Measurements from ENCODE around the gene MTMR2. TPM values are rescaled to one million over a fixed set of nuclear protein-coding genes. Genes with fewer than 3 reads are reported as not detected.
A peak's percentile ranks its signal among the peaks of the same experiment; 100 is the strongest.

The MTMR2 gene
- total RNA-seq, 2 experiments from 2014 or later = 36.5 to 39.7 TPM

GRCh38 chr11:95831198-95831883 lies 92.6 kb downstream of the MTMR2 start:
- POLR2A ChIA-PET = interaction anchor here (1.1 kb wide), 1 partner anchor 45 kb away, joined by 3 read pairs; no protein-coding TSS in a partner anchor
- Mint-ChIP-seq H3K27me3 (no peaks in the 10 kb centered on the region), H3K36me3 (ENCODE audit: low read depth) (peaks cover 36% of the 10 kb centered on the region), H3K27ac (peak overlapping the region; percentile 5), H3K4me3 (no peak overlapping the region), H3K9me3 (no peaks in the 10 kb centered on the region), H3K4me1 (ENCODE audit: low read depth) (peaks cover 11% of the 10 kb centered on the region)
- intact Hi-C loops (cut with micrococcal nuclease) = loop anchor here (10.0 kb wide), 1 partner anchor 563 kb away; the partner anchor contains the start of gene JRKL
- no peak for TF ChIP-seq CTCF (IDR thresholded peaks at IDR 0.05)
- CTCF ChIA-PET = interaction anchor here (0.8 to 1.3 kb wide), 2 partner anchors 563 kb away, joined by 3 to 4 read pairs; no protein-coding TSS in a partner anchor
- no peak for ATAC-seq
- no peak for DNase-seq

GRCh38 chr11:95829580-95830259 lies 94.2 kb downstream of the MTMR2 start:
- Mint-ChIP-seq H3K4me1 (ENCODE audit: low read depth) (peaks cover 8% of the 10 kb centered on the region), H3K27ac (peak overlapping the region; percentile 37), H3K36me3 (ENCODE audit: low read depth) (peaks cover 37% of the 10 kb centered on the region), H3K9me3 (no peaks in the 10 kb centered on the region), H3K4me3 (no peak overlapping the region), H3K27me3 (no peaks in the 10 kb centered on the region)
- no peak for DNase-seq
- no peak for TF ChIP-seq CTCF (IDR thresholded peaks at IDR 0.05)
- intact Hi-C loops (cut with micrococcal nuclease) = loop anchor here (10.0 kb wide), 1 partner anchor 565 kb away; the partner anchor contains the start of gene JRKL
- CTCF ChIA-PET = interaction anchor here (0.8 to 1.3 kb wide), 2 partner anchors 564 to 590 kb away, joined by 3 to 4 read pairs; no protein-coding TSS in a partner anchor
- peak; percentile 58 for ATAC-seq
- POLR2A ChIA-PET = interaction anchor here (0.6 kb wide), 2 partner anchors 210 to 237 kb away, joined by 3 read pairs; no protein-coding TSS in a partner anchor

- H3K9me3 Mint-ChIP-seq = no peaks in the 10 kb centered on the region
- H3K27ac Mint-ChIP-seq = no peak overlapping the region
- ATAC-seq (no peak), DNase-seq (no peak)
- POLR2A ChIA-PET = no interaction called here
- TF ChIP-seq CTCF (IDR thresholded peaks at IDR 0.05) = no peak
- CTCF ChIA-PET = interaction anchor here (1.0 to 1.4 kb wide), 2 partner anchors 8 to 567 kb away, joined by 4 read pairs; no protein-coding TSS in a partner anchor
- no peaks in the 10 kb centered on the region for H3K27me3 Mint-ChIP-seq
- peaks cover 39% of the 10 kb centered on the region for H3K36me3 Mint-ChIP-seq (ENCODE audit: low read depth)
- H3K4me1 Mint-ChIP-seq (ENCODE audit: low read depth) = peaks cover 8% of the 10 kb centered on the region
- intact Hi-C loops (cut with micrococcal nuclease) = no loop called here
- H3K4me3 Mint-ChIP-seq = no peak overlapping the region
These were observed 96.2 kb downstream of the MTMR2 start for GRCh38 chr11:95827696-95828095.

- Mint-ChIP-seq H3K36me3 (ENCODE audit: low read depth) (peaks cover 47% of the 10 kb centered on the region), H3K27me3 (no peaks in the 10 kb centered on the region), H3K9me3 (no peaks in the 10 kb centered on the region), H3K27ac (no peak overlapping the region), H3K4me3 (no peak overlapping the region), H3K4me1 (ENCODE audit: low read depth) (no peaks in the 10 kb centered on the region)
- no peak for DNase-seq
- ChIA-PET CTCF (interaction anchor here (2.2 kb wide), 1 partner anchor 15 kb away, joined by 8 read pairs; no protein-coding TSS in a partner anchor), POLR2A (no interaction called here)
- intact Hi-C loops (cut with micrococcal nuclease) = no loop called here
- no peak for TF ChIP-seq CTCF (IDR thresholded peaks at IDR 0.05)
- no peak for ATAC-seq
These were observed 102.3 kb downstream of the MTMR2 start for GRCh38 chr11:95821640-95822039.

Data from activated CD8-positive, alpha-beta T cell treated with anti-CD3 and anti-CD28 coated beads for 36 hours (primary cell).